Nephron (organoid): ENCODE measurements around the gene NRGN.
A peak's percentile ranks its signal among the peaks of the same experiment; 100 is the strongest.

Experiments used
- H3K27ac Mint-ChIP-seq, 3 experiments: 2 replicates each; pipeline ENCODE4 v1.8.0; 2020; ENCODE audit warnings: mixed read lengths in 3 of 3, mild to moderate bottlenecking in 2 of 3, moderate library complexity in 1 of 3
- H3K27me3 Mint-ChIP-seq: 2 replicates; pipeline ENCODE4 v1.8.0; 2021; ENCODE audit warnings: low read depth, mild to moderate bottlenecking, moderate library complexity, mixed read lengths
- H3K36me3 Mint-ChIP-seq: 2 replicates; pipeline ENCODE4 v1.8.0; 2020; ENCODE audit warnings: low read depth, mixed read lengths
- H3K4me1 Mint-ChIP-seq: 2 replicates; pipeline ENCODE4 v1.8.0; 2020; ENCODE audit warnings: mixed read lengths
- H3K4me3 Mint-ChIP-seq, 3 experiments: 2 replicates each; pipeline ENCODE4 v1.8.0; 2020; ENCODE audit warnings: mild to moderate bottlenecking in 3 of 3, mixed read lengths in 3 of 3, moderate library complexity in 2 of 3
- H3K9me3 Mint-ChIP-seq: 2 replicates; pipeline ENCODE4 v1.8.0; 2020; ENCODE audit warnings: mixed read lengths
- TF ChIP-seq, protein P1 (sequence below), 3 experiments: fragments of 200-600 bp; sonication (generic); IDR thresholded peaks; one replicate each; pipeline ENCODE4 v1.5.0; 2021; ENCODE audit warnings: antibody characterized with exemption in 3 of 3; ENCODE audit not compliant: unreplicated experiment in 3 of 3

The NRGN gene

DNA sequence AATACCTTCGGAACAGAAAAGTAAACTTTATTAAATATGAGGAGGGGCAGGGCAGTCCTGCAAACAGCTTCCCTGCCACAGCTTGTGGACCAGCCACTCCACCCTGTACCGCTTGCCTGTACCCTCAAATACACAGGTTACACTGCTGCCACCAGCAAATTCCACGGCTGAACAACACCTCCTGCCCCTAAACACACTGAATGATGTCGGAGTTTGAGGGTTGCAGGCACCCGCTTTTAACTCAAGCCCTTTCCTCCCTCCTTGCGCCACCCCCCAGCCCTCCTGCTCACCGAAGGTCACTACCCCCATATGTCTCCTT, 8.3 kb downstream of the NRGN start:
- Mint-ChIP-seq H3K27ac (no peak overlapping the region), H3K36me3 (no peaks in the 10 kb centered on the region), H3K4me1 (peaks cover 25% of the 10 kb centered on the region), H3K27me3 (peaks cover 98% of the 10 kb centered on the region), H3K4me3 (peak overlapping the region in 2 of 3 experiments; percentile 42 to 56), H3K9me3 (no peaks in the 10 kb centered on the region)
- TF ChIP-seq, protein P1, sequence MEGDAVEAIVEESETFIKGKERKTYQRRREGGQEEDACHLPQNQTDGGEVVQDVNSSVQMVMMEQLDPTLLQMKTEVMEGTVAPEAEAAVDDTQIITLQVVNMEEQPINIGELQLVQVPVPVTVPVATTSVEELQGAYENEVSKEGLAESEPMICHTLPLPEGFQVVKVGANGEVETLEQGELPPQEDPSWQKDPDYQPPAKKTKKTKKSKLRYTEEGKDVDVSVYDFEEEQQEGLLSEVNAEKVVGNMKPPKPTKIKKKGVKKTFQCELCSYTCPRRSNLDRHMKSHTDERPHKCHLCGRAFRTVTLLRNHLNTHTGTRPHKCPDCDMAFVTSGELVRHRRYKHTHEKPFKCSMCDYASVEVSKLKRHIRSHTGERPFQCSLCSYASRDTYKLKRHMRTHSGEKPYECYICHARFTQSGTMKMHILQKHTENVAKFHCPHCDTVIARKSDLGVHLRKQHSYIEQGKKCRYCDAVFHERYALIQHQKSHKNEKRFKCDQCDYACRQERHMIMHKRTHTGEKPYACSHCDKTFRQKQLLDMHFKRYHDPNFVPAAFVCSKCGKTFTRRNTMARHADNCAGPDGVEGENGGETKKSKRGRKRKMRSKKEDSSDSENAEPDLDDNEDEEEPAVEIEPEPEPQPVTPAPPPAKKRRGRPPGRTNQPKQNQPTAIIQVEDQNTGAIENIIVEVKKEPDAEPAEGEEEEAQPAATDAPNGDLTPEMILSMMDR (IDR thresholded peaks at IDR 0.05; ENCODE audit: unreplicated experiment in 3 of 3) = no peak

DNA sequence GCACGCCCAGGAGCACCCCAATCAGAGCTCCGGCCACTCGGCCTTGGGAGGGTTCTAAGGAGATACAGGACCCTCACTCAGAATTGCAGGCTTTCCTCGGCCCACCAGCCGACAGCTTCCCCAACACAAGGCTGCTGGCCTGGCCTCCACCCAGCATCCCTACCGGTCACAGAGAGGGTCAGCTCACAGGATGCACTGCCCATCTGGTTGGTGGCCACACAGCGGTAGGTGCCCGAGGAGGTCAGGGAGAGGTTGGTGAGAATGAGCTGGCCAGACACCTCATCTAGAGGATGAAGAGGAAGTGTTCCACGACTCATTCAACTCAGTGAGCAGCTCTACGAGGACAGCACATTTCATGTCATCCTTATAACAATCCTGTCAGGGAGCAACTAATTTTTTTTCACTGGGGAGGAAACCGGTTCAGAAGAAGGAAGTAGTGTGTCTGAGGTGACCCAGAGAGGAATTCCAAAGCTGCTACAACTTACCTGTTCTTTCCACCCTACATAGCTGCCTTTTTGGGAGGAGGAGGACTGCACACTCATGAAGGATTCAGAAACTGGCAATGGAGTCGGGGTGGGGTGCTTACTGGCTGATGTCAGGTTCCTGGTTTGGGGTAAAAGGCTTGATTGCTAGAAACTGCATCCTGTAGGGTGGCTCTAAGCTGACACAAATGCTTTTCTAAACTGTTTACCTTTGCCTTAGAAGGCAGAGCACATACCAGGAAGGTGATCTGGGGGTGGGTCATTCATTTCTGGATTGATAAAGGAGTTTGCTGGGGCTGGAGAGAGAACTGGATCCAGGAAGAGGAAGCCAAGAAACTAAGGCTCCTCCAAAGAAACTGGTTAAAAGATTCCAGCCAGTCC, 9.0 kb downstream of the NRGN start:
- Mint-ChIP-seq H3K36me3 (no peaks in the 10 kb centered on the region), H3K9me3 (no peaks in the 10 kb centered on the region), H3K27me3 (peaks cover 98% of the 10 kb centered on the region), H3K27ac (no peak overlapping the region), H3K4me3 (peak overlapping the region in 2 of 3 experiments; percentile 42 to 56), H3K4me1 (peaks cover 25% of the 10 kb centered on the region)
- TF ChIP-seq, protein P1 (IDR thresholded peaks at IDR 0.05; ENCODE audit: unreplicated experiment in 3 of 3) = no peak

DNA sequence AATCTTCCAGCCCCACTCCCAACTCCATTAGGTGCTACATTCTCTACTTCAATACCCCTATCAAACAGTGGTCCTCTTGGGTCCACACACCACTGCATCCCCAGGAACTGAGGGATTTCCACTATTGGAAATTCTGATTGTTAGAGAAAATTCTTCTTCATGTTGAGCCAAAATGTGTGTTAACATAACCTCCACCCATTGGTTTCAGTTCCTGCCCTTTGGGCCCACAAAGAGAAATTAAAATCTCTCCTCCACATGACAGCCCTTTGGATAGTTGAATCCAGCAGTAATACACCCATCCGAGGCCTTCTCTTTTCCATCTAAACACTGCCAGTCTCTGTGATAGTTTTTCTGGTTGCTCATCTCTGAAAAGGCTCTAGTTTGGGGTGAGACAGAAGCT, 10.2 kb downstream of the NRGN start:
- Mint-ChIP-seq H3K4me1 (peaks cover 25% of the 10 kb centered on the region), H3K9me3 (no peaks in the 10 kb centered on the region), H3K4me3 (no peak overlapping the region), H3K36me3 (no peaks in the 10 kb centered on the region), H3K27ac (no peak overlapping the region), H3K27me3 (peaks cover 98% of the 10 kb centered on the region)
- TF ChIP-seq, protein P1 (IDR thresholded peaks at IDR 0.05; ENCODE audit: unreplicated experiment in 3 of 3) = no peak

DNA sequence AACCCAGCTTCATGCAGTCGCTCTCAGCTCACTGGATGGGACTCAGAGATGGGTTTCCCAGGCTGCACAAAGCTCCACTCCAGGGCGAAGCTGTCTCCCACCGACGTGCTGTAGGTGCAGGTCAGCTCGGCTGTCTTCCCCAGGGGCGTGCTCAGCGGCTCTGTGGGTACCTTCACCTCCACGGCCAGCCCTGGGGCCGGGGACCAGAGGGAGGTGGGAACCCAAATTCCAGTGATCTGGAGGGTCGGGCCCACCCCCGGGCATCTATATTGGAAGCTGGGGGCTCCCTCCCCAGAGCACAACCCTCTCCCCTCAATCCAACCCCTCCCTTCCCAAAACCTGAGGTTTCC, 11.6 kb downstream of the NRGN start:
- Mint-ChIP-seq H3K4me3 (no peak overlapping the region), H3K36me3 (no peaks in the 10 kb centered on the region), H3K9me3 (no peaks in the 10 kb centered on the region), H3K27ac (no peak overlapping the region), H3K27me3 (peaks cover 97% of the 10 kb centered on the region), H3K4me1 (peaks cover 17% of the 10 kb centered on the region)
- TF ChIP-seq, protein P1 (IDR thresholded peaks at IDR 0.05; ENCODE audit: unreplicated experiment in 3 of 3) = no peak

DNA sequence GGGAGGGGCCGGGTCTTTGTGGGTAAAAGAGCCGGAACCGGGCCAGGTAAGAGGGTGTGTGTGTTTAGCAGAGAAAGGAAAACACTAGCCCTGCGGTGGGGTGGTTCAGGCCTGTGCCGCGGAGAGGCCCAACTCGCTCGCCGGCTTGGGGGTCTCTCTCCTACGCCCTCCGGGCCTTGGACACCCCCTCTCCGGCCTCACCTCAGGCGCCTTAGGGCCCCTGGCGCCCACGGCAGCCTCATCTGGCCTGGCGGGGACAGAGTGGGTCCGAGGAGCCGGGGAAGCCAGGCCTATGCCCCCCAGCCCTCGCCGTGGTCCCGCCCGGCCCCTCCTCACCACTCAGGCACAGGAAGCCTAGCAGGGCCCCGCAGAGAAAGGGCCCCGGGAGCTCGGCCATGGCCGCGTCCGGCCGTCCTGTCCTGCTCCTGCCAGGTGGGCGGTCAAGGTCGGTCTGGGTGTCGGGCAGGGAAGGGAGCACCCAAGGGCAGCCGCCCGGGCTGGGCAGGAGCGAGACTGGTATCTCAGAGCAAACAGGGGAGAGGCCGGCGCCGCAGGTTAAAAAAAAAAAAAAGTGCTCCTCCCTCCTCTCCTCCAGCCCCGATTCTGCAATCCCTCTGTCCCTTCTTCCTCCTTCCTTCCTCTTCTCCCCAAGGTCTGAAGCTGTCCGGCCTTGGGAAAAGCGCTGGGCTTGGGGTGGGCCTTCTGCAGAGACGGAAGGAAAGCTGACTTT, 12.2 kb downstream of the NRGN start, which contains the start of gene VSIG2:
Gene VSIG2 (minus strand): TSS at position 515 of the 730 bp plus-strand sequence. CDS start 118 bp downstream, at position 397.
- Mint-ChIP-seq H3K4me1 (peaks cover 12% of the 10 kb centered on the region), H3K27ac (peak within 1 kb of the TSS in 1 of 3 experiments; percentile 69), H3K4me3 (peak within 1 kb of the TSS in 2 of 3 experiments; percentile 43 to 62), H3K36me3 (no peaks in the 10 kb centered on the region), H3K9me3 (no peaks in the 10 kb centered on the region), H3K27me3 (peaks cover 97% of the 10 kb centered on the region)
- TF ChIP-seq, protein P1 (IDR thresholded peaks at IDR 0.05; ENCODE audit: unreplicated experiment in 3 of 3) = no peak
